ENCODE data around the gene OR4C46.
"Not testable (repeated sequence)": the region's sequence is repeated elsewhere in the genome, so short reads cannot be mapped to it uniquely, and the experiment has no call there.

OR4C46 gene

GRCh38 chr11:54603898-54604297 is at the start of gene OR4C46:
TSS of gene OR4C46 (minus strand) at chr11:54603998. CDS start at chr11:54603998, 0 bp downstream.
- no peak for DNase-seq

- DNase-seq, result not testable (repeated sequence)
These were observed 41.8 kb upstream of the OR4C46 start for GRCh38 chr11:54645606-54646005.

GRCh38 chr11:54561439-54561838 is 42.4 kb downstream of the OR4C46 start:
- not testable (repeated sequence) for DNase-seq

DNA sequence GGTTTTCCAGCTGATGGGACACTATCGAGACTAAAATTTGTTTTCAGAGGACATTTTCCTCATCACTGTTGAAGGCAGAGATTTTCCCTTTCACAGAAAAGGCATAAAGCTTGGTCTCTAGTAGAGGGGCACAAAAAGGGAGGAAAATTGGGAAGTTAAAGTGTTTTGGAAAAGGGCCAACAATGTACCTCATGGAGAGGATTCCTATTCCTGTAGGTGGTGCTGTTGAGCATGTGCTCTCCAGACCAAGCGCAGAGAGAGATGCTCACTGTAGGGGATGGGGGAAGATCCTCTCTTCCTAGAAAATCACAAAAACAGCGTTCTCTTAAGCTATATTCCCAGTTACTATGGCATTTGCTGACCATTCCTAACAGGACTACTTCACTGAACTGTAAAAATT is 44.9 kb downstream of the OR4C46 start:
- no peak for DNase-seq

GRCh38 chr11:54558407-54558806 is 45.4 kb downstream of the OR4C46 start:
- DNase-seq, result no peak

All from EL (cell line).